RCC 7860 (cell line): ENCODE data around the gene AQP12A.
"Not testable (repeated sequence)": the region's sequence is repeated elsewhere in the genome, so short reads cannot be mapped to it uniquely, and the experiment has no call there.

Experiments used
- DNase-seq: peaks from one replicate; pipeline ENCODE4 v3.0.0-alpha.2; 2015; ENCODE audit warnings: low spot score
- FAIRE-seq: peaks from 2 replicates; lab custom pipeline; 2012; peaks lifted over from hg19 to GRCh38; lab: Jason Lieb, UNC

The AQP12A gene

DNA sequence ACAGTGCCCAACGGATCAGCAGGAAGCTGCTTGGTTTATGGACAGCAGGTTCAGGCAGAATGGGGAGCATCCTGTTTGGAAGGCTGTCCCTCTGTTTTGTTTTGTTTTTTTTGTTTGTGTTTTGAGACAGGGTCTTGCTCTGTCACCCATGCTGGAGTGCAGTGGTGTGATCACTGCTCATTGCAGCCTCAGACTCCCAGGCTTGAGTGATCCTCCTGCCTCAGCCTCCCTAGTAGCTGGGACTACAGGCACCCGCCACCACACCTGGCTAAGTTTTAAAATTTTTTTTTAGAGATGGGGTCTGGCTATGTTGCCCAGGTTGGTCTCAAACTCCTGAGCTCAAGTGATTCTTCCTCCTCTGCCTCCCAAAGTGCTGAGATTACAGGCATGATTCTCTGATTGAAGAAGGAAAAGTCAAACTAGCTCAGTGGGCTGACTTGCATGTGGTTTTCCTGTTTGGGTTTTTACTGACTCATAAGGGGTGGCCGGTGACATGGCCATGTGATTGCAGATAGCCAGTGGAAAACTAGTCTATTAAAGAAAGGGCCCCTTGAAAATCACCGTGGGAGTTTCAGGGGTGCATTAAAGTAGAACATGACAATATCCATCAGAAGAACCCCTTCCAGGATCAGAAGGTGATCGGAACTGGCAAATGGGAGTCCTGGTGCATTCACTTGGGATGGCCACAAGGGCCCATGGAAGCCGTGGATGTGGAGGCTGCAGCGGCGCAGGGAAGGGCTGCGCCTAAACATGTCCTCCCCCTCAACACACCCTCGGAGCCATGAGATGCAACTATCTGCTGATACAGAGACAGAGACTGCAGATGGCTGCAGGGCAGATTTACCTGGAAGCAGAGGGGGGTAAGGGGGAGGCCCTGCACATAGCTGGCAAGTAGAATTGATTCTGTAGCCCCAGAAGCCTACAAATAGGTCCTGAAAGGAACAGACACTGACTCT is 35.5 kb upstream of the AQP12A start:
- FAIRE-seq (no peak), DNase-seq (no peak)

GRCh38 chr2:240659883-240660282 is 31.8 kb upstream of the AQP12A start:
- not testable (repeated sequence) for FAIRE-seq, DNase-seq

DNA sequence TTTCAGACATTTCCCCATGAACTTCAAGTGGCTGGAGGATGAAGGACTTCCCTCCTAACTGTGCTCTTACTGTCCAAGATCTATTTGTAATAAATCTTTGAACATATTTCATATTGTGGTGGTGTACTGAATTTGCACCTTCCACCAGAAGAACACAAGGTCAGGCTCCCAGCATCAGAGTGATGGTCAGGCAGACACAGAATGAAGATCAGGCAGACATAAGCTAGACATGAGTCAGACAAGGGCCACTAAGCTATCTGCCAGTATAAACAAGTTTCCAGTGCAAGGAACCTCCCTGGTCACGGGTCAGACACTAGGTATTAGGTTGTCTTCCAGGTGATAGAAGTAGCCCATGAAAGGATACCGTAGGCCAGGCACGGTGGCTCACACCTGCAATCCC is 29.0 kb upstream of the AQP12A start:
- FAIRE-seq: no peak
- DNase-seq: no peak

DNA sequence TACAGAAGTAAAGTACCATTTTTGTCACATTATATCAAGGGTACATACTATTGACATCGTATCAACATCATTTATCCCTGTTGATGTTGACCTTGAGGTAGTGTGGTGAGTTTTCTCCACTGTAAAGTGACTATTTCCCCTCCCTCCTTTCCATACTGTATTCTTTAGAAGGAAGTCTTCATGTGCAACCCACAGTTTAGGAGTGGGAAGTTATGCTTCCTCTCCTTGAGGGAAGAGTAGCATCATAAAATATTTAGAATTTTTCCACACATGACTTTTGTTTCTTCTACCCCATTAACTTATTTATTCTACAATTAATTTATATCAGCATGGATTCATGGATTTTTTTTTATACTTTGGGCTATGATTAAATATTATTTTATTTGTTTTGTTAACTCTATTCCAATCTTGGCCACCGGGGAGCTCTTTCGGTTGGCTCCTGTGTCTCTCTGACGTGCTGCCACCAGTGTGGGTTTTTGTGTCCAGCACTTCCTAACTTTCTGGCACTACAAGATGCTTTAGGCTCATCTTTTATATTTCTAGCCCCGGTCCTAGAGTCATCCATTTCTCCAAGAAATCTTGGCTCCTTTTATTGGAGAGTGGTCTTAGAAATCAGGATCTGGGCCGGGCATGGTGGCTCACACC is 28.0 kb upstream of the AQP12A start:
- FAIRE-seq: no peak
- no peak for DNase-seq

DNA sequence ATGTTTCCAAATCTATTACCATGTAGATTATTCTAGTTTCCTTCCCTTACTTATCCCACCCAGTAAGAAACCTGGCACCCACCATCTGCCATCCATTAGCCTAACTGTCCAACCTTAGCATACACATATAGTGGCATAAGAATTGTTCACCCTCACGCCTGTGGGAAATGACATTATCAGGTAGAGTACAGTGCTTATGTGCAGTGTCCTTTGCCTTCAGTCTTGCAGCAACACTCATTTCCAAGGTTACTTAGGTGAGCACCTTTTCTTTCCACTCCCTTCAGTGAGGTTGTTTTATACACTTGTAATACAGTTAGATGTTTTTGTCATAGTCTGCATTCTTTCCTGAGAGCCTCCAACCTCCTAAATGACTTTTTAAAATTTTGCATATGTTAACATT is 27.0 kb upstream of the AQP12A start:
- no peak for FAIRE-seq
- no peak for DNase-seq

GRCh38 chr2:240670402-240670801 is 21.3 kb upstream of the AQP12A start:
- no peak for FAIRE-seq

DNA sequence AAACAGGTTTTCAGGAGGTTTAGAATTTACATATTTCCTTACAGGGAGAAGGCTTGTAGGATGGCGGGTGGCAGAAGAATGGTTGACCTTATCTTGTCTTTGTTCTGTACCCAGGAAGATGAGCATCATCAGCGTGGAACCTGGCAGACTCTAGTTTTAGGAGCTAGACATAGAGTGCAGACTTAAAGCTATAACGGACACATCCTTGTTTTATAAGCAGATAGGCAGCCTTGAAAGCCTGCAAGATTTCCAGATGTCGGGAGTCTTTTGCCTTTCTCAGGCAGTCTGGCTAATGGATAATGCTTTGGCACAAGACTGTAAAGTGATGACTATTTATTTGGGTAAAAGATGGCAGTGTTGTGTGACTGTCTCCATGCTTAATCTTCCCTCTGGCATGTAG is 20.7 kb upstream of the AQP12A start:
- DNase-seq: no peak
- FAIRE-seq: no peak

More at GRCh38 chr2:240670402-240670801, 21.3 kb upstream of the AQP12A start:
- DNase-seq: no peak

- no peak for FAIRE-seq
Observed at GRCh38 chr2:240672076-240672700, 19.5 kb upstream of the AQP12A start.

DNA sequence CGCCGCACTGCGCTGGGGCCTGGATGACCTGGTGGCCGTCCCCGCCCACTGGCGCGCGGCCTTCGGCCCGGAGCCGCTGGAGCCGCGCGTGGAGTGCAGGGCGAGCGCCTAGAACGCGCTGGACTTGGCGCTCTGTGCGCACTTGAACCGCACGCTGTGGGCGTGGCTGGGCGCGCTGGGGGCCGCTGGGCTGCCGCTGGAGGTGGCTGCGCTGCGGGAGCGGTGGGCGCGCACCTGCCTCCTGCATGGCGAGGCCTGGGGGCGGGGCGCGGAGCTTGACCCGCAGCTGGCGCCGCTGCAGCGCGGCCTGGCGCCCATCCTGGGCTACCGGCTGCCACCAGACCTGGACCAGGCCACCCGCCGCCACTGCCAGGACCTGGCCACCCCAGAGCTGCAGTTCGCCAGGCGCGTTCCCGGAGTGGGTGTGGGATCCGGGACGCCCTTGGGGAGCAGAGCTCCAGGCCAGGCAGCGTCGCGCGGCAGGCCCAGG is 18.9 kb upstream of the AQP12A start:
- FAIRE-seq: no peak
- no peak for DNase-seq

More at GRCh38 chr2:240672076-240672700, 19.5 kb upstream of the AQP12A start:
- no peak for DNase-seq

DNA sequence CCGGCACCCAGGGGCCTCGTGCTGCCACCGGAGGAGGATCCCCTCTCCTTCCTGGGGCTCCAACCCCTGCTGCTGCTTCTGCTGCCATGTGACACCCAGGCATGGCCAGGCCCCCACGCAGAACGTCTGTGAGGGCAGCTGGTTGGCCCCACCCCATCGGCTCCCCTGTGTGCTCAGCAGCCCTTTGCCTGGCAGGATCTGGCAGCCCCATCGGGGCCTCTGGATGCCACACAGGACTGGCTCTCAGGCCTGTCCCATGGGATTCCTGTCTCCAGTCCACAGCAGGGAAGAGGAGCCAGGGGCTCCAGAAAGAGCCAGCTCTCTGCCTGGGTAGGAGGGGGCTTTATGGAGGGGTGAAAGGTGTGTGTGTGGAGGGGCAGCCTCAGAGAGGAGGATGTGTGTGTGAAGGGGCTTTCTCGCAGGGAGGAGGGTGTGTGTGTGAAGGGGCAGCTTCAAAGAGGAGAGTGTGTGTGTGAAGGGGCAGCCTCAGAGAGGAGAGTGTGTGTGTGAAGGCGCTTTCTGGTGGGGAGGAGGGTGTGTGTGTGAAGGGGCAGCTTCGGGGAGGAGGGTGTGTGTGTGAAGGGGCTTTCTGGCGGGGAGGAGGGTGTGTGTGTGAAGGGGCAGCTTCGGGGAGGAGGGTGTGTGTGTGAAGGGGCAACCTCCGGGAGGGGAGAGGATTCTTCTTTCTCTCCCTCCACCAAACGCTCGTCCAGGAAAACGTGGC is 17.0 kb upstream of the AQP12A start:
- not testable (repeated sequence) for DNase-seq, FAIRE-seq

GRCh38 chr2:240675345-240675744 is 16.3 kb upstream of the AQP12A start:
- not testable (repeated sequence) for FAIRE-seq

DNA sequence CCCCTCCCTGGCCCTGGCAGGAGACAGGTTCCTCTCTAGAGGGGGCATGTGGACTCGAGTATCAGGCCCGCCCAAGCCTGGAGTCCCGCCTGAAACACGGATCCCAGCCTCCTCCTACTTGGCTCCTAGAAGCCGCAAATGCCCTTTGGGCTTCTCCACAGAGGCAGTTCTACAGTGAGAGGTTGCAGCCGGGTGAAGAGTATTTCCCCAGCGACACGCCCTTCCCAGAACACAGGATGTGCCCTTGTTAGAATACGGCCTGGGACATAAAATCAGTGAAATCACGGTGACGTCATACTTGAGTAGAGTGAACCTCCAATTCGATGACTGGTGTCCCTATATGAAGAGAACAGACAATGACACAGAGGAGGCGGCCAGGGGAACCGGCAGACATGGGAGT is 13.6 kb upstream of the AQP12A start:
- not testable (repeated sequence) for DNase-seq, FAIRE-seq

More at GRCh38 chr2:240675345-240675744, 16.3 kb upstream of the AQP12A start:
- DNase-seq: not testable (repeated sequence)

DNA sequence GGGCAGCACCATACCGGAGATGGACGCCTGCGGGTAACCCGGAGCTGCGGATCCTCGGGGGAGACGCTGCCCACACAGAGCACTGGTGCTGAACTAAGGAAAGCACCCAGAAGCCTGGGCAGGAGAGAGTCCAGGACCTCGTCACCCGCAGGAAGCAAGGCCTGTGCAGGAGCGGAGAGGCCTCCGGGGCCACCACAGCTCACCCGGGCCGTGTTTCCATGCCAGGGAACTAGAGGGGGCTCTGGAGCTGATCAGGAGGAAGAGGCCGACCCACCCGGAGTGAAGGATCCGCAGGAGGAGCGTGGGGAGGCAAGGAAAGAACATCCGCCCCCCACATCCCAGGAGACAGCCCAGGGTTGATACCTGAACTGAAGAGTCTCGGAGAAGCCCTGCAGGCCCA is 12.8 kb upstream of the AQP12A start:
- not testable (repeated sequence) for FAIRE-seq, DNase-seq

DNA sequence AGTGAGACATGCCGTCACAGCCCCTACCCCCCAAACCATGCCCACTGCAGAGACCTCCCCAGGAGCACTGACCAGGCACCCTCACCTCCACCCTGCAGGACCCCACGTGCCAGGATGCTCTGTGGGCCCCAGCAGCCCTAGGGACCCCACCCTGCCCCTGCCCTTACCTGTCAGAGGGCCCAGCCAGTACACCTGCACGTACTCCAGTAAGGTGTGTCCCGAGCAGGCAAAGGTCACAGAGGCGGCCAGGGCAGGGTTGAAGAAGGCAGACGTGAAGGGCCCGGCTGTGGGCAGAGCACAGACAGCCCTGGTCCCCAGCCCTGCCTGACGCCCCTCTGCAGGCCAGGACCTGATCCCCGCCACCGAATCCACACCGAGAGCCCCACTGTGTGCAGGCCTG is 11.5 kb upstream of the AQP12A start:
- not testable (repeated sequence) for DNase-seq, FAIRE-seq

DNA sequence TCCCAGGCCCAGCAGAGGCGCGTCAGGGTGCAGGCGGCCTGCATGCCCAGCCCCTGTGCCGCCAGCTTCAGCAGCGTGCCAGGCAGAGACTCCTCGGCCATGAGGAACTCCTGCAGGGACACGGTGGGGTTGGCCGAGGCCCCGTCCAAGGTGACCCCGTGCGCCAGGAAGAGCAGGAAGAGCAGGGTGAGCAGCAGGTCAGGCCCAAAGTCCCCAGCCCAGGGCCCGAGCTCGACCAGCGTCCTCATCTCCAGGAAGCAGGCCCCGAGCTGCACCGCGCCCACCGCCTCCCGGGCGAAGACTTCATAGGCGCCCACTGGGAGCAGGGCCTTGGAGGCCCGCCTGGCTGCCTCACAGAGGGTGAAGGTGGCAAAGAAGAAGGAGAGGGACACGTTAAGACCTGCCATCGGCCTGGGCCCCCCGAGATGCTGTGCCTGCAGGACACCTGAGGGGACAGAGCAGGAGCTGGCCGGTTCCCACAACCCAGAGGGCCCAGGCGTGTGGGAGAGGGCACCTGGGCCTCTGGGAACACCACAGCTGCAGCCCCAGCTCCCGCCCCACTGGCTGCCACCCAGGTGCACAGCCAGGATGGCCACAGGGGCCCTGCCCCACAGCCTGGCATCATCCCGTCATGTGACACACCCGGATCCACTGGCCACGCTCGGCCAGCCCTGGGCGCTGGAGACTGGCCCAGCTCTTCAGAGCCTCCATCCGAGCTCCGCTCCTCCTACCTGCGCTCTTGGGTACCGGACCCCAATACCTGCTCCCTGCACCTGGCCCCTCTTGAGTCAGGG is 9.0 kb upstream of the AQP12A start, which contains the start of gene AQP12B:
TSS of gene AQP12B (minus strand) at position 455 of the 794 bp plus-strand sequence. CDS start at position 407, 48 bp downstream.
- DNase-seq, FAIRE-seq: not testable (repeated sequence)

GRCh38 chr2:240683329-240683979 is 8.2 kb upstream of the AQP12A start:
- not testable (repeated sequence) for DNase-seq, FAIRE-seq

- not testable (repeated sequence) for FAIRE-seq
Observed at GRCh38 chr2:240683980-240684728, 7.5 kb upstream of the AQP12A start.

DNA sequence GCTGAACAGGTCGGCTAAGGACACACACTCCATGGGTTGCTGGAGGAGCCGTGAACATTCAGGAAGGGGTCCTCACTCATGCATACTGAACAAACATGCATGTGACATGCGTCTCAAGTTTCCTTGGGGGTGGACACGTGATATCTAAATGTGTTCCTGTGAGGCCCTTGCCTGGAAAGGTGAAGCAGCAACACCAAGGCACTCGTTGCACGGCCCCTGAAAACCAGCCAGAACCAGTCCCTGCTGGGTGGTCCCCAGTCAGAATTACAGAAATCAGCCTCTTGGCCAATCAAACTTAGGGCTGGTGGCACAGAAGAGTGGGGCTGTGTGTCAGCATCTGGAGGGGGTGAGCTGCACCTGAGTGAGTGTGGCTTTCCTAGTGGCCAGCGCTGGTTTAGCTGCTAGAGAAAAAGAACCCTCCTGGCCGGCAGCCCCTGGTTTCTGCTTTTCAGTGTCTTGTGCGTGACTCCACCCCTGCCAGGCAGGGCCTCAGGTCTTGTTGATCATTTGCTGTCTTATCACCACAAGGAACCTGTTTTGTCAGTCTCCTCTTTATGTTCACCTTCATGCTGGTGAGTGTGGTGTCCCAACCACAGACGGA is 5.8 kb upstream of the AQP12A start:
- no peak for FAIRE-seq
- DNase-seq: no peak

More at GRCh38 chr2:240683980-240684728, 7.5 kb upstream of the AQP12A start:
- not testable (repeated sequence) for DNase-seq
